Measurements from ENCODE around the gene MBTPS1.

GRCh38 chr16:84048871-84049270, 67.9 kb downstream of the MBTPS1 start:
- TF ChIP-seq CTCF (IDR thresholded peaks at IDR 0.05; ENCODE audit: low read depth, low read length, missing input control) = no peak
- TF ChIP-seq SP1 (IDR thresholded peaks at IDR 0.05) = no peak
- TF ChIP-seq RAD21 (IDR thresholded peaks at IDR 0.05) = no peak
- TF ChIP-seq ATF3 (IDR thresholded peaks at IDR 0.05) = no peak
- no peak for TF ChIP-seq GABPA (IDR thresholded peaks at IDR 0.05 in 1 of 2, conservative IDR thresholded peaks at IDR 0.05 in 1 of 2)
- TF ChIP-seq JUND (IDR thresholded peaks at IDR 0.05) = no peak
- TF ChIP-seq REST (IDR thresholded peaks at IDR 0.05) = no peak
- no peak for TF ChIP-seq EGR1 (IDR thresholded peaks at IDR 0.05; ENCODE audit: low read depth in 2 of 2)
- TF ChIP-seq YY1 (IDR thresholded peaks at IDR 0.05) = no peak

All from liver (tissue), 3 donors.